Activated naive CD8-positive, alpha-beta T cell treated with anti-CD3 and anti-CD28 coated beads, Interleukin-2, amount 10 ng/mL, durations not matched to agents 7 days and 5 days (primary cell): Measurements from ENCODE around the gene APPL2. TPM values are rescaled to one million over a fixed set of nuclear protein-coding genes. Genes with fewer than 3 reads are reported as not detected.
A peak's percentile ranks its signal among the peaks of the same experiment; 100 is the strongest.
"Not testable (repeated sequence)": the region's sequence is repeated elsewhere in the genome, so short reads cannot be mapped to it uniquely, and the experiment has no call there.

Source experiments
- ATAC-seq: fragments of 150-1000 bp; cut with Tn5 transposase; one replicate; pipeline ENCODE4 v1.10.0; 2021; ENCODE audit warnings: low read depth, moderate library complexity
- POLR2A ChIA-PET: fragments of 350-600 bp; sonication (Branson Sonifier 250); formaldehyde crosslinking; loops from one replicate; lab custom pipeline; 2021; ENCODE audit warnings: antibody characterized with exemption; lab: Charles Lee
- DNase-seq: peaks from one replicate; pipeline ENCODE4 v3.0.0; 2021
- H3K27ac Mint-ChIP-seq: one replicate; pipeline ENCODE4 v1.8.0; 2022; ENCODE audit warnings: mild to moderate bottlenecking, mixed read lengths
- H3K27me3 Mint-ChIP-seq: one replicate; pipeline ENCODE4 v1.8.0; 2022; ENCODE audit warnings: mild to moderate bottlenecking, moderate library complexity, mixed read lengths
- H3K36me3 Mint-ChIP-seq: one replicate; pipeline ENCODE4 v1.8.0; 2021; ENCODE audit warnings: mild to moderate bottlenecking, mixed read lengths
- H3K4me1 Mint-ChIP-seq: one replicate; pipeline ENCODE4 v1.8.0; 2021; ENCODE audit warnings: mixed read lengths
- H3K4me3 Mint-ChIP-seq: one replicate; pipeline ENCODE4 v1.8.0; 2022; ENCODE audit warnings: mild to moderate bottlenecking, moderate library complexity, mixed read lengths
- H3K9me3 Mint-ChIP-seq: one replicate; pipeline ENCODE4 v1.8.0; 2021; ENCODE audit warnings: mixed read lengths
- total RNA-seq, 2 experiments: library from RNA; stranded (reverse); gene quantifications; one replicate each; pipeline ENCODE4 v1.2.3, GENCODE V29; 2021

Gene APPL2
- total RNA-seq, 2 experiments from 2014 or later, result 35.0 to 42.8 TPM

DNA sequence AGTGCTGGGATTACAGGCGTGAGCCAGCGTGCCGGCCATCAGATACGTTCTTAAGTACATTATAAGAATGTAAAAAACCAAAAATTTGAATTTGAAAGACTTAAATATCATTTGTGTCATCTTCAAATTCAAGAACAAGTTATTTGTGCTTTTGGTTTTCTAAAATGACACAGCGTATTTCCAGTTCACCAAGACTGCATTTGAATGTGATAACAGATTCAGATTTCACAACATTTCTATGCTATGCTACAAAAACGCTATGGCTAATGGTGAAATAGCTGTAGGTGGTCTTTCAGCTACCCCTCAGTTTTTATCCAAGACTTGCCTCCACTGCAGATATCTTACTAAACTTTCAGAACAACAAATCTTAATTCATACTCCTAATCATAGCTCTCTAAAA, 46.7 kb downstream of the APPL2 start:
- Mint-ChIP-seq H3K4me3 (no peak overlapping the region), H3K27me3 (no peaks in the 10 kb centered on the region), H3K36me3 (peaks cover 29% of the 10 kb centered on the region), H3K9me3 (no peaks in the 10 kb centered on the region), H3K4me1 (no peaks in the 10 kb centered on the region), H3K27ac (peak overlapping the region; percentile 11)
- DNase-seq (no peak), ATAC-seq (no peak)
- POLR2A ChIA-PET, result no interaction called here

- Mint-ChIP-seq H3K36me3 (peaks cover 67% of the 10 kb centered on the region), H3K9me3 (peaks cover 13% of the 10 kb centered on the region)
- H3K27ac Mint-ChIP-seq, DNase-seq, ATAC-seq, H3K4me3 Mint-ChIP-seq, H3K4me1 Mint-ChIP-seq, POLR2A ChIA-PET, H3K27me3 Mint-ChIP-seq: not testable (repeated sequence)
Observed at GRCh38 chr12:105183976-105184375, 52.0 kb downstream of the APPL2 start.

DNA sequence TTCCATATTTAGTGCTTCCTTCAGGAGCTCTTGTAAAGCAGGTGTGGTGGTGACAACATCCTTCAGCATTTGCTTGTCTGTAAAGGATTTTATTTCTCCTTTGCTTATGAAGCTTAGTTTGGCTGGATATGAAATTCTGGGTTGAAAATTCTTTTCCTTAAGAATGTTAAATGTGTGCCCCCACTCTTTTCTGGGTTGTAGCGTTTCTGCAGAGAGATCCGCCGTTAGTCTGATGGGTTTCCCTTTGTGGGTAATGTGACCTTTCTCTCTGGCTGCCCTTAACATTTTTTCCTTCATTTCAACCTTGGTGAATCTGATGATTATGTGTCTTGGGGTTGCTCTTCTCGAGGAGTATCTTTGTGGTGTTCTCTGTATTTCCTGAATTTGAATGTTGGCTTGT, 52.6 kb downstream of the APPL2 start:
- POLR2A ChIA-PET, result interaction anchor here (1.1 kb wide), 1 partner anchor 20 kb away, joined by 6 read pairs; no protein-coding TSS in a partner anchor
- H3K9me3 Mint-ChIP-seq, result peaks cover 13% of the 10 kb centered on the region
- H3K36me3 Mint-ChIP-seq, result peaks cover 66% of the 10 kb centered on the region
- not testable (repeated sequence) for H3K27me3 Mint-ChIP-seq, H3K27ac Mint-ChIP-seq, H3K4me3 Mint-ChIP-seq, H3K4me1 Mint-ChIP-seq, DNase-seq, ATAC-seq

- DNase-seq, H3K27me3 Mint-ChIP-seq, H3K4me3 Mint-ChIP-seq, ATAC-seq, H3K4me1 Mint-ChIP-seq, POLR2A ChIA-PET, H3K27ac Mint-ChIP-seq: not testable (repeated sequence)
- peaks cover 59% of the 10 kb centered on the region for H3K36me3 Mint-ChIP-seq
- H3K9me3 Mint-ChIP-seq, result peaks cover 13% of the 10 kb centered on the region
Observed at GRCh38 chr12:105179114-105179513, 56.9 kb downstream of the APPL2 start.

DNA sequence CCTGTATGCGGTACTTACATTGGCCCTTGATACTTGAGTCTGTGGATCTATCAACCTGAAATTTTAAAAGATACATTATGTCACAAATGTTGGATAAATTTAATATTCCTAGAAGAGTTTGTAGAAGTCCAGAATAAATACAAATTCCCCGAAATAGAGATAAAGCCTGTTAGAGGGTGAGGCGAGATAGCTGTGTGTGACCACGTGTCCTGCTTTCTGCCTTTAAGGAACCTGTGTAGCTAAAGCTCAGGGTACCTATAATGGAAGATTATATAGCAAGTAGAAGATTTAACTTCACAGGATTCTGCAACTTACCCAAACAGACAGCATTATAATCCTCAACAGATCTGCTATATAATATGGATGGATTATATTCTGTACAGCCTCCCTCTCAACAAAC, 58.8 kb downstream of the APPL2 start:
- no peak overlapping the region for H3K4me3 Mint-ChIP-seq
- ATAC-seq (no peak), DNase-seq (no peak)
- peaks cover 45% of the 10 kb centered on the region for H3K36me3 Mint-ChIP-seq
- H3K27me3 Mint-ChIP-seq, result no peaks in the 10 kb centered on the region
- peaks cover 8% of the 10 kb centered on the region for H3K4me1 Mint-ChIP-seq
- no peak overlapping the region for H3K27ac Mint-ChIP-seq
- peaks cover 9% of the 10 kb centered on the region for H3K9me3 Mint-ChIP-seq
- POLR2A ChIA-PET, result no interaction called here

DNA sequence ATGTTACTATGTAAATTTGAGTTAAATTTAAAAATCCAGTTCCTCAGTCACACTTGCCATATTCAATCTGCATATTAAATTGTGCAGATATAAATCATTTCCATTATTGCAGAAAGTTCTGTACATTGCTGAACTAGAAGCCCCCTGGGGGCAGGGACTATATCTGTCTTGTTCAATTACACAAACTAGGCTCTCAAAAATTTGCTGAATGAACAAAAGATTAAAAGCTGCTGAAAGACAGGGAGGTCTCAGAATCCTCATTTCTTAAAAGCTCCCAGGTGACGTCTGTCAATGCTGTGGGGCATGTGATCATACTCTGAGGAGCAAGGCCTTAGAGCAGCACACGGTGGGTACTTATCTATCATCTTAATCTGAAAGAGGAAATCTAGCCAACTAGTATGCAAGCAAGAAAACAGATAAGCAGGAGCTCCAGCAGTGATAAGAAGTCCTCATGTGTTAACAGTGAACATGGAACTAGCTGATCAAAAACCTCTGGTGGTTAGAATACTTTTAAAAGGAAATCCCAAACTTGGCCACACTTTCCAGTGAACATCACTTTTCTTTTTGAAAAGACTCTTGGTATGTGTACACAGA, 60.5 kb downstream of the APPL2 start:
- POLR2A ChIA-PET, result no interaction called here
- ATAC-seq (no peak), DNase-seq (no peak)
- no peak overlapping the region for H3K27ac Mint-ChIP-seq
- H3K4me1 Mint-ChIP-seq, result peaks cover 6% of the 10 kb centered on the region
- peaks cover 29% of the 10 kb centered on the region for H3K36me3 Mint-ChIP-seq
- peaks cover 5% of the 10 kb centered on the region for H3K9me3 Mint-ChIP-seq
- H3K4me3 Mint-ChIP-seq, result no peak overlapping the region
- H3K27me3 Mint-ChIP-seq, result no peaks in the 10 kb centered on the region

DNA sequence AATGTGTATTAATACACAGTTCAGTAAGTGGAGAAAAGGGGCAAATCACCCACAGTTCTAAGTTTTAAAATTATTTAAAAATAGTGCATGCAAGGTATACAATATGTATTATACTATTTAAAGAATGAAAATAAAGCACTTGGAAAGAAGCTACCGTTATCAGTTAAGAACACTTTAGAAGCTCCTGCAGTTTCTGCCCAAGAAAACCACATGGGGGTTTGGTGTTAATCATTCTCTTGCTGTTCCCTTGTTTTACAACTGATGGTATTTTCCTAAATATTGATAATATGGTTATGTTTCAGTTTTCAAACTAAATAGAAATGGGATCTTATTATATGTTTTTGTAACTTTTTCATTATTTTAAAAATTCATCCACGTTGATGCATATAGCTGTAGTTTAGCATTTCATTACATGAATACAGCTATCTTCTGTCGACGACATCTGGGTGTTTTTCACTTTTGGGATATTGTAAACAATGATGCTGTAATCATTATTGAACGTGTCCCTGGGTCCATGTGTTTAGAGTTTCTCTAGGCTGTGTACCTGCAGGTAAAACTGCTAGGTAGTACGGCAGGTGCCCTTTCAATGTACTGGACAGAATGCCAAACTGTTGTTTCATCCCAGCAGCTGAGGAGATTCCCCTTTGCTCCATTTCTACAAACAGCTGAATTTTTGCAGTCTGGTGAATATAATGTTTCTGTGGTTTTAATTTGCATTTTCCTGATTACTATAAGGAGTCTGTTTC, 64.1 kb downstream of the APPL2 start:
- POLR2A ChIA-PET, result no interaction called here
- H3K4me3 Mint-ChIP-seq, result no peak overlapping the region
- DNase-seq, result no peak
- H3K36me3 Mint-ChIP-seq, result peaks cover 16% of the 10 kb centered on the region
- no peak for ATAC-seq
- peaks cover 5% of the 10 kb centered on the region for H3K4me1 Mint-ChIP-seq
- H3K27me3 Mint-ChIP-seq, result no peaks in the 10 kb centered on the region
- no peak overlapping the region for H3K27ac Mint-ChIP-seq
- no peaks in the 10 kb centered on the region for H3K9me3 Mint-ChIP-seq

DNA sequence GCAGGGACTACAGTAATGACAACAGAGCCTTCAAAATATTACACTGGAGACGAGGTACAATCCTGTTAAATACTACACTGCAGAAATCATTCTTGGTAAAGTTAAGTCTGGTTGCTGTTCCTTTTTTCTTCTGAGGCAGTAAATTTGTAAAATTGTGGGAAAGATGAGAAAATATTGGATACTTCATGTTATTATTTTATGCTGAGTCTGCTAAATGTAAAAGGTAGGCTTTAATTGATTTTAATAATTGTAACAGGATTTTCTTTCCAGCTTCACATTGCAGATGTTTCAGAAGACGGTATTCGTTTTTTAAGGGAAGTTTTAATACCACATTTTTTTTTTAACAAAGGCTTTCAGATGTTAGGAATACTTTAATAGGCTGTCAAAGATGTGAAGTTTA, 65.8 kb downstream of the APPL2 start:
- ATAC-seq, result no peak

GRCh38 chr12:105168006-105168405, 68.0 kb downstream of the APPL2 start:
- DNase-seq (no peak), ATAC-seq (no peak)
- H3K9me3 Mint-ChIP-seq, result no peaks in the 10 kb centered on the region
- H3K4me3 Mint-ChIP-seq, result no peak overlapping the region
- H3K27me3 Mint-ChIP-seq, result no peaks in the 10 kb centered on the region
- H3K36me3 Mint-ChIP-seq, result peaks cover 19% of the 10 kb centered on the region
- peaks cover 3% of the 10 kb centered on the region for H3K4me1 Mint-ChIP-seq
- POLR2A ChIA-PET, result no interaction called here
- no peak overlapping the region for H3K27ac Mint-ChIP-seq

More for the DNA sequence above, 65.8 kb downstream of the APPL2 start:
- Mint-ChIP-seq H3K4me1 (peaks cover 3% of the 10 kb centered on the region), H3K27me3 (no peaks in the 10 kb centered on the region), H3K9me3 (no peaks in the 10 kb centered on the region), H3K4me3 (no peak overlapping the region), H3K36me3 (peaks cover 14% of the 10 kb centered on the region), H3K27ac (no peak overlapping the region)
- POLR2A ChIA-PET, result no interaction called here
- no peak for DNase-seq

GRCh38 chr12:105167346-105167745, 68.6 kb downstream of the APPL2 start:
- no peak overlapping the region for H3K27ac Mint-ChIP-seq
- peaks cover 1% of the 10 kb centered on the region for H3K4me1 Mint-ChIP-seq
- H3K27me3 Mint-ChIP-seq, result no peaks in the 10 kb centered on the region
- POLR2A ChIA-PET, result no interaction called here
- H3K9me3 Mint-ChIP-seq, result no peaks in the 10 kb centered on the region
- peaks cover 18% of the 10 kb centered on the region for H3K36me3 Mint-ChIP-seq
- ATAC-seq (no peak), DNase-seq (no peak)
- no peak overlapping the region for H3K4me3 Mint-ChIP-seq

DNA sequence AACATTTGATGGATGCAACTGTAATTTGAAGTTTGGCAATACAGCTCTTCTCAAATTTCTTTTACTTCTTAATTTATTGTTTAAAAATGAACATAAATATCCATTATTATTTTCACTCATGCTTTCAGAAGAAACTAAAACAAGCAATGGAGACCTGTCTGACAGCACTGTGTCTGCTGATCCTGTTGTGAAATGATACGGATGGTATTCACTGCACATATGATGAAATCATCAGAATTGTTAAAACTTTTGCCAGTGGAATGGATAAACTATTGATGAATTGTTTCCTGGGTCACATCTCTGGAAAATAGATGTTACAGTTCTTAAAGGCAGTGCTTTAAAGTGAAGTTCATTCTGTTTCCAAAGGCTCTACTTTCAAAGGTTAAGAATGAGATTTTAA, 69.2 kb downstream of the APPL2 start:
- H3K4me3 Mint-ChIP-seq, result no peak overlapping the region
- H3K27me3 Mint-ChIP-seq, result no peaks in the 10 kb centered on the region
- no peaks in the 10 kb centered on the region for H3K9me3 Mint-ChIP-seq
- ATAC-seq (no peak), DNase-seq (no peak)
- H3K4me1 Mint-ChIP-seq, result no peaks in the 10 kb centered on the region
- H3K27ac Mint-ChIP-seq, result no peak overlapping the region
- peaks cover 18% of the 10 kb centered on the region for H3K36me3 Mint-ChIP-seq
- POLR2A ChIA-PET, result interaction anchor here (0.6 kb wide), 1 partner anchor 1582 kb away, joined by 3 read pairs; no protein-coding TSS in a partner anchor

GRCh38 chr12:105164068-105164467, 71.9 kb downstream of the APPL2 start:
- Mint-ChIP-seq H3K27ac (no peak overlapping the region), H3K4me3 (no peak overlapping the region), H3K27me3 (no peaks in the 10 kb centered on the region), H3K9me3 (no peaks in the 10 kb centered on the region), H3K36me3 (peaks cover 26% of the 10 kb centered on the region), H3K4me1 (no peaks in the 10 kb centered on the region)
- POLR2A ChIA-PET, result no interaction called here
- ATAC-seq (no peak), DNase-seq (no peak)

DNA sequence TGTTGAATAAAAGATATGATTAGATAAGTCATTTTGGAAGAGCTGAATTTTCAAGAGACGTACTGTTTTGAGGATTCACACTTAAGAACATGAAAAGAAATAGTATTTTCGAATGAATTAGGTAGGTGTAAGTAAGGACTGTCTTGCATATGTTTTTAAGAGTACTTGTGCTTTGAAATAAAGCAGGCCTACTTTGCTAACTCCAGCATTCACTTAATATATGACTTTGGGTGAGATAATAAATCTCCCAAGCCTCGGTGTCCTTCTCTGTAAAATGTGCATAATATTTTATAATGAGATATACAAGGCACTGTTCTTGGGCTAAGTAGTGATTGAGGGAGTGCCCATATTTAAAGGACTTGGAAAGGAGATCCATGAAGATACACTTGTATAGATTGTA, 73.8 kb downstream of the APPL2 start:
- DNase-seq (no peak), ATAC-seq (no peak)
- no peaks in the 10 kb centered on the region for H3K27me3 Mint-ChIP-seq
- no peaks in the 10 kb centered on the region for H3K9me3 Mint-ChIP-seq
- POLR2A ChIA-PET, result no interaction called here
- H3K27ac Mint-ChIP-seq, result no peak overlapping the region
- peaks cover 30% of the 10 kb centered on the region for H3K36me3 Mint-ChIP-seq
- H3K4me1 Mint-ChIP-seq, result no peaks in the 10 kb centered on the region
- H3K4me3 Mint-ChIP-seq, result no peak overlapping the region

GRCh38 chr12:105158876-105159275, 77.1 kb downstream of the APPL2 start:
- POLR2A ChIA-PET, result no interaction called here
- H3K36me3 Mint-ChIP-seq, result peaks cover 34% of the 10 kb centered on the region
- DNase-seq, result no peak
- no peak overlapping the region for H3K4me3 Mint-ChIP-seq
- H3K4me1 Mint-ChIP-seq, result no peaks in the 10 kb centered on the region
- H3K9me3 Mint-ChIP-seq, result no peaks in the 10 kb centered on the region
- ATAC-seq, result no peak
- H3K27ac Mint-ChIP-seq, result no peak overlapping the region
- H3K27me3 Mint-ChIP-seq, result no peaks in the 10 kb centered on the region
